HG02885 (cell line): ENCODE data around the gene ELMO1.

Experiments
- ATAC-seq: cut with Tn5 transposase; IDR thresholded peaks from one replicate; pipeline ENCODE4 v1.9.1; 2021; ENCODE audit warnings: mild to moderate bottlenecking; ENCODE audit not compliant: unreplicated experiment, poor library complexity

Gene ELMO1

DNA sequence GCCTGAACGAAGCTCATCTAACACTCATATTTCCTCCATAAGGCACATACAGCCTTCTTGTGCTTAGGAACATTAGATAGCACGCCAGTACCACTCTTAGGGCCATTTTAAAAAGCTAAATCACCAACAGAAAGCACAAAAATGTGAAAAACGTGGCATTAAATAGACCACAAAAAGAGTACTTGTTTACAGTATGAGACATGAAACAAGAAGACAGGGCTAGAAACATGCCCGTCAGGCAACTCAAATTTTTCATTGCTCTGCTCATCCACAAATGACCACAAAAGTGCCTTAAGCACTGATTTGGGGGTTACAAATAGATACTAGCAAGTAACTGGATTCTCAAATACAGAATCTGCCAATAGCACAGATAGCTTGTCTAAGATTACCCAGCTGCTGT, 67.8 kb downstream of the ELMO1 start:
- ATAC-seq, result no peak

GRCh38 chr7:37379546-37380277, 69.0 kb downstream of the ELMO1 start:
- no peak for ATAC-seq

- no peak for ATAC-seq
Observed at GRCh38 chr7:37377231-37377630, 71.4 kb downstream of the ELMO1 start.

DNA sequence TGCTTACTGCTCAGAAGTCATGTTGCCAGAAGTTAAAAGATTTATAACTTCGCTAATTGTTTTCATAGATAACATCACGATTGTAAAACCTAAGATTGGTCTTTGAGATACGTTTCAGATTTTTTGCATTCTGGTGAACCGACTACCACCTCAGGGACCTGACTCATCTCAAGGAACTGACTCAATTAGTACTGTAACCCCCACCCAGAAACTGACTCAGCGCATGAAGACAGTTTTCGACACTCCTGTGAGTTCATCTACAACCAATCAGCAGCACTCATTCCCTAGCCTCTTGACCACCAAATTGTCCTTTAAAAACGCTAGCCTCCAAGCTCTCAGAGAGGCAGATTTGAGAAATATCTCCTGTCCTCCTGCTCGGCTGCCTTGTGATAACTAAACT, 72.3 kb downstream of the ELMO1 start:
- no peak for ATAC-seq

DNA sequence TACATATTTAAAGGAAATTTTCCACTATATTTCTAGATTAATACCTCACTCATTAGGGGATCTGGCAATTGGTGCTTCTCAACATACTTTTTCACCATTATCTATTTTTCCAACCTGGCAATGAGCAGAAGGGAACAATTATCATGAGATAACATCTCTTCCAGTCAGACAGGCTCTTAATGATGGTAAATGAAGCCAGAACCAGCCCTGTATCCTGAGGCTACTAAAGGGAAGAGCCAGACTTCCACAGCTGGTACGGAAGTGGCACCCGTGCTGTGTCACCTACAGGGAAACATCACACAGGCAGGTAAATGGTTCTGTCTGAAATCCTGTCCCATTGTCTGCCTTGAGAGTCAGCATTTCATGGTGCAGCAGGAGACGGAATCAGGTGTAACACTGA, 75.9 kb downstream of the ELMO1 start:
- ATAC-seq, result no peak

- no peak for ATAC-seq
Observed at GRCh38 chr7:37371755-37372154, 76.9 kb downstream of the ELMO1 start.

DNA sequence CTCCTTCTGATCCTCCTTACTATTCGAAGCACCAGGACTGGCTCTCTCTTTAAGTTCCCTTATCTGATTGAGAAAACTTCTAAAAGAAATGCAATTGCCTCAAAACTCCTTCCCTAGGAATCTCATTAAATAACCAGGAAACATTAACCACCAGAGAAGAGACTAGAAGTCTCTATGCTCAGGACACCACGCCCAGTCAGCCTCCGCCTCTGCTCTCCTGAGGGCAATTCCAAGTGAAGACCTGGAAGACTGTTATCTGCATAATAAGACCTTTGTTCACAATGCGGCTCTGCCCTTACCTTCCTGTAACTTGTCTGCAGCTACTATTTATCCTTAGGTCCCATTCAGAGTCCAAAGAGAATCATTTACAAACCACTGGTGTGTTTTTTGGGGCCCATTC, 78.8 kb downstream of the ELMO1 start:
- ATAC-seq, result no peak

DNA sequence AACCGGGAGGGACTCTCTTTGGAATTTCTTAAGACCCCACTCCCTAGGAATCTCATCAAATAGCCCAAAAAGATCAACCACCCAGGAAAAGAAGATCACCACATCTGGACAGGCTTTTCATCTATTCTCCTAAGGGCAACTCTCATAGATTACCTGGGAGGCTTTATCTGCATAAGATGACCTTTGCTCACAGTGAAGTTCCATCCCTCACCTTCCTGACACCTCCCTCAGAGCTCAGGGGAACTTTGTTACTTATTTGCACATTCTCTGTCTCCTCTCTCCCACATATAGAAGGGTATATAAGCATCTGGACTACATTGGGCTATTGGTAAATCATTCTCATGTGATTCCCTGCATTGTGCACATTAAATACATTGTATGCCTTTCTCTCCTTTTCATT, 80.1 kb downstream of the ELMO1 start:
- ATAC-seq, result no peak

DNA sequence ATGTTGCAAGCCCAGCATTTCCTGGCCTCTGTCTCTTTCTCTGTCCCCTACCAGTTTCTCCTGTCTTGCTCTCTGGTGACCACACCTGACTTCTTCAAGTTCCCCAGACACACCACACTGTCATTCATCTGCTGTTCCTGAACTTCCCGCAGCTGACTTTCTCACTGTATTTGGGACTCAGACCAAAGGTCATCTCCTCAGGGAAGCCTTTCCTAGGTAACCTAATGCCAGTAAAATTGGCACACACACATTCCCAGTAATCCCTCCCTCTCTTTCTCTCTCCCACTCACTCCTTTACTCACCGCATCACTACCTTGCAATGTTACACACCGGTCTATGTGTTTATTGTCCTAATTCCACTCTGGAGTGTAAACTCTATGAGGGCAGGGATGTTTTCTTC, 81.7 kb downstream of the ELMO1 start:
- no peak for ATAC-seq

DNA sequence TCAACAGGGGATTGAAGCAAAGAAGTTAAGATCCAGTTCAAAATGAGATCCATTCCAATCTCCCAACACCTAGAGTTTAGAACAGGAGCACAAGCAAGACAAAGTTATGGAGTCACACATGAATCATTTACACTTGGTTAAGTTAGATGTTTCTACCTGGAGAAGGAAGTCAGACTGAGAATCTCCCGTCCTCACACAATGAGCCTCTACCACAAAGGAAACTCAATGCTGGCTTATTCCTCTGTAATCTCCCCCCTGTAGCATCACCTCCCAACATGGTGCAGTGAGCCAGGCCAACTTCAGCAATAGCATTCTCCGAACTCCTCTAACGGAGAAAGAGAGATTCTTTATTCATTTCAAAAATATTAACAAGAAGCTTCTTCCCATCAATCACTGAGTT, 82.2 kb downstream of the ELMO1 start:
- no peak for ATAC-seq

DNA sequence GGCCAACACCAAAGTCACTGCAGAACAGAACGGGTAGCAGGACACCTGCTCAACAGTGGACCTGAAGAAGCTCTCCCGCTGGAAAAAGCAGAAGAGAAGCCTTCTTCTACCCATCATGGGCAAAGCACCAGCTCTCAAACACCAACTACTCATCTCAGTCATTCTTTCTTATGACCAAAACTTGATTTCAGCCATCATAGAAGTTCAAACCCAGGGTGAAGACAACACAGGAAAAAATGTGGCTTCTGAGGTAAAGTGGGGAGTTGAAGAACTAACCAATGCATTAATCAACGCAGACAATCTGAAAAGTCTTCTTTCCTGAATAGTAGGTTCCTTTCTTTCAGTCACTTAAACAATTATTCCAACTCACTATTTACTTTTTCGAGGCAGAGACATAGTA, 83.3 kb downstream of the ELMO1 start:
- no peak for ATAC-seq

- no peak for ATAC-seq
Observed at GRCh38 chr7:37364856-37365255, 83.8 kb downstream of the ELMO1 start.

GRCh38 chr7:37363536-37364491, 84.8 kb downstream of the ELMO1 start:
- ATAC-seq, result no peak

DNA sequence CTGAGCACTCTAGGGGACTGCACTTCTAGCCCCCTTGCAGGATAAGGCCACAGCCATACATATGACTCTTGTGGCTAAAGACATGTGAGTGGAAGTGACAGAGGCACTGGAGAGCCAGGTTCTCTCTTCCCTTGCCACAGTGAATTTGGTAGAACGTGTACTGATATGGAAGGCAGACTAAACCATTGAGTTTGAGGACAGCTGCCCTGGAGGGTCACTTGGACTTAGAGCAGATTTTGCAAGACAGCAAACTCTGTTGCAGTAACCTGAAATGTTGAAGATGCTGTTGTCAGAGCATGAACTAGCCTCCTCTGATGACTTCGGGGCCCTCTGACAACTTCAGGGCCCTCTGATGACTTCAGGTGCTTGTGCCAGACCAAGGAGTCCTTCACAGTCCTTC, 85.9 kb downstream of the ELMO1 start:
- no peak for ATAC-seq

DNA sequence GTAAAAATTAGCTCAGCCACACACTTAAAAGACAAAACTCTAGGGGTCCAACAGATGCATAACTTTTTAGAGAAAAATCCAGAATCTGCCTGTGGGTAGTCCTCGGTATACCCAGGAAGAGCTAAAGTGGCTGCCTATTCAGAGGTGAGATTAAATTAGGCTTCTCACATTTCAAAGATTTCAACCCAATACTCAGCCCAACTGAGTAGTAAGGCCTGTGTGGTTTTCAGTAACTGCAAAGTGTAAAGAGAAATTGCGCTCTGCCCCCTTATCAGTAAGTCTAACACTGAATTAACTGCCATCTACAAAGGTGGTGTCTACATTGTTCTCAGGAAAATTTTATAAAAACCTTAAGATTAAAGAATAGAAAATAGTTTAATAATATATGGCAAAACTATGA, 88.2 kb downstream of the ELMO1 start:
- no peak for ATAC-seq

DNA sequence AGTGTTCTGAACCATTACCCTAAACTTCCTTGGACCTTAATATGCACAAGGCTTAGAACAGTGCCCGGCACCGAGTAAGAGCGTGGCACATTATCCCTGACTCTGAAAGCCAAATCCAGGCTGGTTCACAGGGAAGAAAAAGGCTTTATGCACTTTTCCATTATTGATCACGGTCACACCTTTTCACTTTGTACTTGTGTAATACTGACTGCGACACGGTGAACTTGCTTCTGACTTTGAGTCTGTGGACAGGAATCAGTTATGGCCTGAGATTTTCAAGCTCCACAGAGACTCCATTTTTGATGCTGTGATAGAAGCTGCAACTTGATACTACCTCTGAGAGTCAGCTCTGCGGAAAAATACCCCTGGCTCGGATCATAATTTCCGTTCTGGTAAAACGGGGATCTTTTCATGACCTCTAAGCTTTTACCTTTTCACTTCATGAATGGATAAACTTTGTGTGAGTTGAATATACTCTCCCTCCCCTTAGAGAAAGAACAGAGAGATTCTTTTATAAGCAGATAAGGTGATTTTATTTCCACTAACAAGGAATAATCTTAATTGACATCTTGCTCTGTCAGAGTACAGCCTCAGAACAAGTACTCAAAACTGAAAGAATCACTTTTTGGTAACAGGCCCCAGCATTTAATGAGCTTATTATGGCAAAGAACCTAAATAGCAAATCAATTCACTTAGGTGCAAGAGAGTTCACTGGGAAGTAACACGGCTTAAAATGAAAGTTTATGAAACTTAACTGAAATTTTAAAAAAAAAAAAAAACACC, 88.8 kb downstream of the ELMO1 start:
- no peak for ATAC-seq

DNA sequence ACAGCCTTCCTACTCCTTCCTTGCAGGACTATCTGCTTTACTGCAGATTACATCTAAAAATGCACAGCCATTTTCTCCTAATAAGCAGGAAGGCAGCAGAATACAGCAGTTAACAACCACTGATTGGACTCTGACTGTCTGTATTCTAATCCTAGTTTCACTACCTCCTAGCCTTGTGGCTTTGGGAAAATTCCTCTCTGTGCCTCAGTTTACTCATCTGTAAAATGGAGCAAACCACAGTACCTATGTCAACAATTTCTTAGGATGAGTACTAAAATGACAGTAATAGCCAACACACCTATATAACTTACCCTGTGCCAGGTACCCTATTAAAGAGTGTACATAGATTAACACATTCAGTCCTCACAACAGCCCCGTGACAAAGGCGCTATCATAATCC, 89.5 kb downstream of the ELMO1 start:
- ATAC-seq, result no peak

DNA sequence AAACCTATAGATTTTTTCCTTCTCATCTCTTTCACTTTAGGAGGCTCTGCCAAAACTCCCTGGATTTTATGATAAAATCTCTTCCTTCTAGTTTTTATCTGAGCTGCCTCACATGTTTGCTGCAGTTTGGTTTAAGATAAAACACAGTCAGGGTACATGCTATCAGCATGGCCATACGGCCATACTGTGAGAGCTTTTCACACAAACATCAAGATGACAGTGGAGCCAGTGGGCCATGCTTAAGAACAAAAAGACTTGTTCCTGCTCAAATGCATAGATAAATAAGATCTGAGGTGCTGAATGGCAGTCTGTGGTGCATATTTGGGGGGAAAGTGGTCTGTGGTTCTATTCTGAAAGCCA, 91.0 kb downstream of the ELMO1 start:
- ATAC-seq, result no peak

GRCh38 chr7:37356911-37357636, 91.6 kb downstream of the ELMO1 start:
- no peak for ATAC-seq

- peak; percentile 73 for ATAC-seq
Observed at GRCh38 chr7:37354656-37355131, 94.0 kb downstream of the ELMO1 start.
